IPS-18a (cell line): ENCODE results near the gene CD79A.
A peak's percentile ranks its signal among the peaks of the same experiment; 100 is the strongest.
"Not testable (repeated sequence)": the region's sequence is repeated elsewhere in the genome, so short reads cannot be mapped to it uniquely, and the experiment has no call there.

Experiments
- H3K27ac ChIP-seq: one replicate; pipeline ENCODE4 v1.5.1; 2013; ENCODE audit warnings: low read length
- H3K27me3 ChIP-seq: one replicate; pipeline ENCODE4 v1.6.1; 2013; ENCODE audit warnings: mild to moderate bottlenecking, low read length; ENCODE audit not compliant: control insufficient read depth, insufficient read depth
- H3K36me3 ChIP-seq: one replicate; pipeline ENCODE4 v1.6.1; 2013; ENCODE audit warnings: low read depth, low read length; ENCODE audit not compliant: control insufficient read depth
- H3K4me1 ChIP-seq: one replicate; pipeline ENCODE4 v1.6.1; 2013; ENCODE audit warnings: low read depth, low read length; ENCODE audit not compliant: control insufficient read depth
- H3K4me3 ChIP-seq: one replicate; pipeline ENCODE4 v1.5.1; 2013; ENCODE audit warnings: low read length
- H3K9ac ChIP-seq: one replicate; pipeline ENCODE4 v1.6.1; 2013; ENCODE audit warnings: mild to moderate bottlenecking, low read length, moderate library complexity
- H3K9me3 ChIP-seq: one replicate; pipeline ENCODE4 v1.6.1; 2013; ENCODE audit warnings: low read depth, low read length; ENCODE audit not compliant: control insufficient read depth

CD79A gene

GRCh38 chr19:41910992-41911888, 34.2 kb downstream of the CD79A start:
- no peaks in the 10 kb centered on the region for H3K4me1 ChIP-seq
- no peak overlapping the region for H3K4me3 ChIP-seq
- no peaks in the 10 kb centered on the region for H3K9me3 ChIP-seq
- H3K9ac ChIP-seq, result no peak overlapping the region
- no peak overlapping the region for H3K27ac ChIP-seq
- H3K36me3 ChIP-seq, result no peaks in the 10 kb centered on the region
- H3K27me3 ChIP-seq, result peaks cover 77% of the 10 kb centered on the region

GRCh38 chr19:41911889-41912731, 35.0 kb downstream of the CD79A start:
- no peaks in the 10 kb centered on the region for H3K4me1 ChIP-seq
- no peaks in the 10 kb centered on the region for H3K36me3 ChIP-seq
- no peak overlapping the region for H3K4me3 ChIP-seq
- H3K9ac ChIP-seq, result no peak overlapping the region
- H3K27me3 ChIP-seq, result peaks cover 85% of the 10 kb centered on the region
- H3K9me3 ChIP-seq, result no peaks in the 10 kb centered on the region
- no peak overlapping the region for H3K27ac ChIP-seq

GRCh38 chr19:41912899-41913537, 35.9 kb downstream of the CD79A start:
- Histone ChIP-seq H3K4me3 (peak overlapping the region; percentile 21), H3K9ac (no peak overlapping the region), H3K27ac (no peak overlapping the region), H3K27me3 (peaks cover 94% of the 10 kb centered on the region), H3K36me3 (no peaks in the 10 kb centered on the region), H3K9me3 (no peaks in the 10 kb centered on the region), H3K4me1 (no peaks in the 10 kb centered on the region)

- Histone ChIP-seq H3K9ac (no peak overlapping the region), H3K27me3 (peaks cover 100% of the 10 kb centered on the region), H3K9me3 (no peaks in the 10 kb centered on the region), H3K36me3 (no peaks in the 10 kb centered on the region), H3K4me1 (no peaks in the 10 kb centered on the region), H3K27ac (no peak overlapping the region), H3K4me3 (no peak overlapping the region)
Observed at GRCh38 chr19:41913538-41914423, 36.7 kb downstream of the CD79A start.

GRCh38 chr19:41914424-41914834, 37.4 kb downstream of the CD79A start:
- H3K9me3 ChIP-seq, H3K4me3 ChIP-seq, H3K36me3 ChIP-seq, H3K4me1 ChIP-seq, H3K9ac ChIP-seq, H3K27ac ChIP-seq: not testable (repeated sequence)
- peaks cover 100% of the 10 kb centered on the region for H3K27me3 ChIP-seq

- Histone ChIP-seq H3K4me1 (no peaks in the 10 kb centered on the region), H3K36me3 (no peaks in the 10 kb centered on the region), H3K9me3 (no peaks in the 10 kb centered on the region), H3K27ac (no peak overlapping the region), H3K27me3 (peaks cover 100% of the 10 kb centered on the region), H3K9ac (no peak overlapping the region), H3K4me3 (no peak overlapping the region)
Observed at GRCh38 chr19:41915021-41915775, 38.1 kb downstream of the CD79A start.

- no peak overlapping the region for H3K9ac ChIP-seq
- peaks cover 100% of the 10 kb centered on the region for H3K27me3 ChIP-seq
- no peaks in the 10 kb centered on the region for H3K36me3 ChIP-seq
- no peak overlapping the region for H3K27ac ChIP-seq
- no peaks in the 10 kb centered on the region for H3K9me3 ChIP-seq
- H3K4me3 ChIP-seq, result no peak overlapping the region
- H3K4me1 ChIP-seq, result no peaks in the 10 kb centered on the region
Observed at GRCh38 chr19:41915776-41916414, 38.8 kb downstream of the CD79A start.

- H3K4me3 ChIP-seq, result no peak overlapping the region
- no peak overlapping the region for H3K9ac ChIP-seq
- no peak overlapping the region for H3K27ac ChIP-seq
- H3K36me3 ChIP-seq, result no peaks in the 10 kb centered on the region
- peaks cover 3% of the 10 kb centered on the region for H3K4me1 ChIP-seq
- H3K27me3 ChIP-seq, result peaks cover 100% of the 10 kb centered on the region
- no peaks in the 10 kb centered on the region for H3K9me3 ChIP-seq
Observed at GRCh38 chr19:41917676-41918075, 40.6 kb downstream of the CD79A start.

GRCh38 chr19:41918095-41918494, 41.0 kb downstream of the CD79A start:
- Histone ChIP-seq H3K4me1 (peaks cover 3% of the 10 kb centered on the region), H3K36me3 (no peaks in the 10 kb centered on the region), H3K27me3 (peaks cover 100% of the 10 kb centered on the region), H3K27ac (no peak overlapping the region), H3K9me3 (no peaks in the 10 kb centered on the region), H3K4me3 (no peak overlapping the region), H3K9ac (no peak overlapping the region)

- H3K4me3 ChIP-seq, result no peak overlapping the region
- H3K4me1 ChIP-seq, result peaks cover 3% of the 10 kb centered on the region
- H3K27me3 ChIP-seq, result peaks cover 99% of the 10 kb centered on the region
Observed at GRCh38 chr19:41918653-41919244, 41.7 kb downstream of the CD79A start.

More at GRCh38 chr19:41918653-41919244, 41.7 kb downstream of the CD79A start:
- H3K9me3 ChIP-seq, result no peaks in the 10 kb centered on the region
- H3K9ac ChIP-seq, result no peak overlapping the region
- no peaks in the 10 kb centered on the region for H3K36me3 ChIP-seq
- no peak overlapping the region for H3K27ac ChIP-seq
